Left renal cortex interstitium (tissue), 4 donors: Measurements from ENCODE around the gene AMPH. TPM values are rescaled to one million over a fixed set of nuclear protein-coding genes. Genes with fewer than 3 reads are reported as not detected.

Experiments used
- DNase-seq, 4 donors: peaks; one replicate each; pipeline ENCODE4 v3.0.0-alpha.2; 2013; ENCODE audit warnings: low read depth in 4 of 4, low spot score in 2 of 4, missing footprints in 1 of 4
- polyA plus RNA-seq, 4 donors: library from polyadenylated mRNA; unstranded; fragments of 120-200 nt; gene quantifications; one replicate each; pipeline ENCODE4 v1.2.1, GENCODE V29; 2013; ENCODE audit not compliant: insufficient read length in 4 of 4

The AMPH gene
- polyA plus RNA-seq, 4 donors, result 14.8 to 19.7 (median 16.4) TPM

DNA sequence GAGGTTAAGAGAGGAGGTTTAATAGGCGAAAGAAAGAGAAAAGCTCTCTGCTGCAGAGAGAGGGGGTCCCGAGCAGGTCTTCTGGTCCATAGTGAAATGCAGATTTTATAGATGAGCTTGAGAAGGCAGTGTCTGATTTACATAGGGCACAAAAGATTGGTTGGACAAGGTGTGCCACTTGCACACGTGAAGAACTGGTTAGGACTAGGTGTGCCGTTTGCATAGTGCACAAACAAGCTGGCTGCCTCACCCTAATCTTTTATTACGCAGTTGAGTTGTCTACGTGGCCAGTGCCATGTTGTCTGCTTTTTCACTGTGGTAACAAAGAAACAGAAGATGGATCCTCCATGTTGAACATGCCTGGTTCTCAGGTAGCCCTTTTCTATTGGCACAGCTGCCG, 82.6 kb downstream of the AMPH start:
- DNase-seq, result no peak

DNA sequence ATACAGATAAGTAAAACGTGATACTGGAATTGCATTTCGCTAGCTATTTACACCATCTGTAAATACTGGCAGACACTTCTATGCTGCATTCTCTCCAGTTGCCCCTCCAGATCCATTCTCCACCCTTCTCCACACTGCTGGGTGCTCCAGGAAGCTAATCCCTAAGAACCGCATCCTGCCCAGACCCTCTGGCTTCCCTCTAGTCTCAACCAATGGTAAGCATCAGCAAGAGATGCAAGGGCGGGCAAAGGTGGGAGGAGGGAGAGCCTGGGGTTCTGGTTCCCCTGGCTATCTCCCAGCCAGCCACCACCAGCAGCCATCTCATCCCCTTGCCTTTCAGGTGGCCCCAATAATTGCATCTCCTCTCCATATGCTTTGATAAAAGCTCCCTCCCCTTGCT, 84.4 kb downstream of the AMPH start:
- no peak for DNase-seq

DNA sequence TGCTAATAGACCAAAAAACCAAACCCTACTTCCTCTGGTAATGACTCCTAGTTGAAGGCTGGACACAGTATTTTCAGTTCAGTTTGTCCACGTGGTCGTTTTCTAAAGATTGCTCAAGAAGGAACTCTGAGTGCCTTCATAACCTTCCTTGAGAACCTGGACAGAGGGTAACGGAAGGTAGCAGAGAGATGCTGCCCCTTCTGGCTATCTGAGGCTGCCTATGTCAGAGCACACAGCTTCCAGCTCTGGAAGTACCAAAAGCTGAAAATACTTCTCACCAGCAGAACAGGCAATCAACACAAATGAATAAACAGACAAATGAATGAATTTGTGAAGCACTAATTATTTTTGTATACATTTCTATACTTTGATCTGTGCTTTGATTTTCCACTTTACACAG, 85.2 kb downstream of the AMPH start:
- no peak for DNase-seq

DNA sequence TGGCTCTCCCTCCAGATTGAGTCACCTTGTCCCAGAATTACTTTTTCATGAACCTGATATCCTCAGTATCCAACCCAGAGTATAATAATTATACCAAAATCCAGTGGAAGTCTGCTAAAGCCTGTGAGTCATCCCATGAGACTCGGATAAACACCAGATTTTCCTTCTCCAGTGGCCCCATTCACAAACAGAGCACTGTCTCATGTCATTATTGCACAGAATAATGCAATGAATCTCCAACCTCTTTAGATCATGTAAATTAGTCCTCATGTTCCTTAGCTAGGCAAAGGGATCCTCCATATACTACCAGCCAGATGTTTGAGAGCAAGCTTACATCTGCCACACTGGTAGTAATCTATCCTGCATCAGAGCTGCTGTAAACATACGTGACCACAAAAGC, 89.0 kb downstream of the AMPH start:
- DNase-seq, result no peak

DNA sequence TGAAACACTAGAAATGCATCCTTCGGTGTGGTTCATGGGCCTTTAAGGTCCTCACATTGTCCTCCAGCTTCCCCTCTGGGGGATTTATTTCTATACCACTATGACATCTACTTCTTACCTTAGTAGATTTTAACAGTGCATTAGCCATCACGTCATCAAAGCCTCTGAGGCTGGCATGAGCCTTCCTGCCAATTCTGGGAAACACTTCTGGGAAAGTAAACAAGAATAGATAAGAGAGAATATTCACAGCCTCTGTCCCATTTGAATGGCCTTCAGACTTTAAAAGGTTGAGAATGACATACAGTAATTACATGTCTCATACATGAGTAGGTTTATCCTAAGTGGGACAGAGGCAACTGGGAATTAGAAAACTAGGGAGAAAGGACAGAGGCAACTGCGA, 89.7 kb downstream of the AMPH start:
- no peak for DNase-seq

DNA sequence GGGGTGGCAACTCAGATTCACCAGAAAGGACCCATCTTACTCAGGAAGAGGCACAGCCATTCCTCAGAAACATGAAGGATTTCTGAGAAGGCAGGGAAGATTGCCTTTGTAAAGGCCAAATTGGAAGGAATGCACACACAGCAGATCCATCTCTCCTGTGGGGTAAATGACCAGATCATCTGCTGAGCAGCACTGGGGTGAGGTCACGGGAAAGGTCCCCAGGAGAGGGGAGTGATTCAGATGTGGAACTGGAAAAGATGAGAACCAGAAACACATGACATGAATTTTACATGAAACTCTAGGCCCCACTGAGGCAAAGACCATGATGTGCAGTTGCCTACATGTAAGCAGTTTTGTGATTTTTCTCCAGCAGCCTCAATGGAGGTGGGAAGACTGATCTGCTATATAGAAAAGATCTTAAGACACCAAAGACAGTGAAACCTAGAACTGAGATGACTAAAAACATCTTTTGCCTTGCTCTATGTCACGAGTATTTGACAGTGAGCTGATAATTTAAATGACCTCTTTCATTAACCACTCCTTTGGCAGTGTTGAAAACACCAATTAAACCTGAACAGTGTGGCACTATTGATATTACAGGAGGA, 91.6 kb downstream of the AMPH start:
- no peak for DNase-seq

DNA sequence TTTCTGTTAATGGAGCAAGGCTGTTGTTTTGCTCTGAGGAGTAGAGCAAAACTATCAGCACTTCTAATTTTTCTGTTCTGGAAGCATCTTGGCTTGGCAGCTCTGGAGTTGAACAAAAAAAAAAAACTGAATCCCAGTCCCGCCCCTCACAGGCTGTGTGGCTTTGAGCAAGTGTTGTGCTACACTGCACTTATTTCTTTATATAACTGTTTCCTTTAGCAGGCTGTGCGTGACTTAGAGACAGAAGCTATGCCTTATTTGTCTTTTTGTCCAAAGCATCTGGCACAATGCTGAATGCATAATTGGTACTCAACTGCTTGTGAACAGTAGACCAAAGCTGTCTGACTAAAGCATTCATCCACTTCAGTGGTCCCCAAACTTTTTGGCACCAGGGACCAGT, 96.1 kb downstream of the AMPH start:
- DNase-seq, result no peak

DNA sequence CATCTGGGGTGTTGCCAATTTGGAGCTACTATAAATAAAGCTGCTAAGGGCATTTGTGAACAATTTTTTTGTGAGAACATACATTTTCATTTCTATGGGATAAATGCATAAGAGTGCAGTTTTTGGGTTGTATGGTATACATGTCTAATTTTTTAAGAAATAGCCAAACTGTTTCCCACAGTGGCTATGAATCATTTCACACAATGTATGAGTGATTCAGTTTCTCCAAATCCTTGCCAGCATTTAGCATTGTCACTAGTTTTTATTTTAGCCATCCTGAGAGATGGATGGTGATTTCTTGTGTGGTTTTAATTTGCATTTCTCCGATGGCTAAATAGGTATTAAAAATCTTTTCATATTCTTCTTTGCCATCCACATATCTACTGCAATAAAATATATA, 105.3 kb downstream of the AMPH start:
- DNase-seq, result no peak

DNA sequence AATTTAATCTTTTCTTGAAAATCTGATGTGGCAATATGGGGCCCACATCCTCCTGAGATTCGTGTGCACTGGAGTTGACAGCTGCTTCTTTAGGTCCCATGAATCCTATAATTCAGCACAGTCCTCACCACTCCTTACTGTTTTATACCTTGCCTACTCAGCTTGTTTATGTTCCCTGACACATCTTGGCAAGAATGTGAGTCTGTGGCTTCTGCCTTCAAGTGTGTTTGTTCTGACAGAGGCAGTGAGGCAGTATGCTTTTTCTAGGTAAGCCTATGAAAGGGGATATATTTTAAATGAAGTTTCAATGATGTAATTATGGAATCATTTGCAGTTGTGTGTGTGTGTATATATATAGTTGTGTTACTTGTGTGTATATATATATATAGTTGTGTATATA, 106.4 kb downstream of the AMPH start:
- DNase-seq, result no peak

DNA sequence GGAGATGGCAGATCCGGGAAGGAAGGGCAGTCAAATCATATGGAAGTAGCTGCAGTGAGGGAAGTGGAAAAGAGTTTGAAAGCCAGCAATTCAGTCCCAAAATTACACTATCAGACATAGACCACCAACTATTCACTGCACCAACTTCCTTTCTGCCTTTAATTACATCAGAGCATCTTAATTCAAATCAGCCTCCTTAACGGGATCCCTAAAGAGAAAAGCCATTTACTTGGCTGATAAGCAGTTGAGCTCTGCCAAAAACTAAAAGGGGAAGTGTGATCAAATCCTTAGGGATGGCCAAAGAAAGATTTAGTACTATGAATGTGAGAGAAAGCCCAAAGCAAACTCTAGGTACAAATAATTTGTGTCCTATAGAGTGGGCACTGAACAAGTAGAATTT, 110.4 kb downstream of the AMPH start:
- DNase-seq, result no peak

DNA sequence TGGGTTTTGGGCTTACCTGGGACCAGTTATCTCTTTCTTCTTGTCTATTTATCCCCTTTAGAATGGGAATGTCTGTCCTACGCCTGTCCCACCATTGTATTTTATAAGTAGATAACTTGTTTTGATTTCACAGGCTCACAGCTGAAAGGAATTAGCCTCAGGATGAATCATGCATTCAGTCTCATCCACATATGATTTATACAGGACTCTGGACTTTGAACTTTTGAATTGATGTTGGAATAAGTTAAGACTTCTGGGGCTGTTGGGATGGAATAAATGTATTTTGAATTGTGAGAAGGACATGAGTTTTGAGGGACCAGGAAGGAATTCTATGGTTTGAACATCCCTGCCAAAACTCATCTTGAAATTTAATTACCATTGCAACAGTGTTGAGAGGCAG, 112.6 kb downstream of the AMPH start:
- no peak for DNase-seq

DNA sequence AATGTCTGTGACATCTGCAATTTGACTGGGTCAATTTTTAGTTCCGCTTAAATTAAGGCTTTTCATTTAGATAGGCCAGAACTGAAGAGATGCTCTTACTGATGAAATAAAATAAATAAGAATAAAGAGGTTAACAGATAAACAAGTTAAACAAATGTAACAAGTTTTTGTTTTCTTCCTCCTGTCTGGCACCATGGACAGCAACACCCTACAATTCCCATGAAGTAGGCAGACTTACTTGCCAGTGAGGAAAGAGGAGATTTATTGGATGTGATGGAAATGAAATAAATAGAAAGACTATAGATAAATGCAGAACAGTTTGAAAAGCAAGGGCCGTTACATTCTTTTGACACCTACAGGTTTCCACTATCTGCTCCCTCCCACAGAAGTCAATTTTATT, 118.5 kb downstream of the AMPH start:
- no peak for DNase-seq

DNA sequence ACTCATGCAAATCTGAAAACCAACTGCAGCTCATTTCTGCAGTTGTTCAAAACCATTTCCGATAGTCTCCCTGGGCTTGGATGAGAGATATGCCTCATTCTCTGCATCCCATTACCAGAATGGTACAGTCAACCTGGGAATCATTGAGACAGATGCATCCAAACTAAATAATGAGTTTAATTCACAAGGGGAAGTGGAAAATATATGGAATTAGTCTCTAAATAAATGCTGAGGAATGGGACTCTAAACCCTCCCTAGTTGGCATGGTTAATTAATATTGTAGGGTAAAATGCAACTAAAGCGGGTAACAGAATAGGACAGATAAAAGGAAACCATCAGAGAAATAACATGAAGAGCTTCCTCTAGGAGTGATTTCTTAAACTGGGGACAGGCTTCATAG, 118.9 kb downstream of the AMPH start:
- no peak for DNase-seq

DNA sequence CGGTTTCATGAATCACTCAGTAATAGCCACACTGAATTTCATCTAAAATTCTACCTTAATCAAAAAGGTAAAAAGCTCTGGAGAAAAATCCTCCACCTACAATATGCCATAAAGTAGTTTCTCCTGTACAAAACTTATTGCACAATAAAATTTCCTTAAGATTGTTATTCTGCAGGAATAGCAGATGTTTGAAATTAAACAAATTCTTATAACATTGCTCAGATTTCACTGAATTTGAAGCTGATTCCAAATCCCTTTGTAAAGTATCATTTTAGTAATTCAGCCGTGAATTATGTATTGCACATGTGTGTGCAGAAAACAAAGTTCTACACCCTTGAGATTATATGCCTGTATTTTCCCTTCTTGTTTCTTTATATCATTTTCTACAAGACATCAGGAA, 123.8 kb downstream of the AMPH start:
- DNase-seq, result no peak

DNA sequence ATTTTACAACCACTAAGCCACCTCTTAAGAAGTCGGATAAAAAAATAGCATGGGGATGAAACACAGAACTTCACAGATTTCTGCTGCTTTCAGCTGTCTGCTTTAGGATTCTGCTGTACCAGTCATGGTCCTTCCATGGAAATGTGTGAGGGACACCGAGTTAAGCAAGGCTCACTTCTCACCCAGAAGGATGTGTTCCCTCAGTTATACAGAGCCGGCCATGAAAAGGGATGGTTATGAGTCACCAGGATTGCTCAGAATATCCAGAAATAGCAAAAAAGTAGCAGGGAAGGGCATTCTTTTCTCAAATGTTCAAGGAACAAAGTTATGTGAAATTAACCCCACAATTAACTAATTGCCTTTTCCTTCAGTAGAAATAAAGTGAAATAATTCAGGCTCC, 124.4 kb downstream of the AMPH start:
- DNase-seq, result no peak

DNA sequence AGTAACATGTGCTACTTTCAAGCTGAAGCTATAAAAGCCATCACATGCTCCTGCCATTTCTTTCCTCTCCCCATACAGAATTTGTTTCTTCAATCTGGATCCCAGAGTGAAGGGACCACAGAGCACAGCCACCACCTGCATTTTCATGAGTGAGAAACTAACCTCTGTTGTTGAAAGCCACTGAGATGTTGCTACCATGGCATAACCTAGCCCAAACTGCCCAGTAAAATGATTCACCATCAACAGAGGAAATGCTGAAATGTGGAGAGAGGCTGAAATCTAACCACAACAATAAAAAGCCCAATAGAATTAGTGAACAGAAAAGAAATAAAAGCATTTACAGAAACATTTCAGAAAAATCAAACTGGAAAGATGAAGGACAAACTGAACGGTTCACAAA, 125.2 kb downstream of the AMPH start:
- no peak for DNase-seq

DNA sequence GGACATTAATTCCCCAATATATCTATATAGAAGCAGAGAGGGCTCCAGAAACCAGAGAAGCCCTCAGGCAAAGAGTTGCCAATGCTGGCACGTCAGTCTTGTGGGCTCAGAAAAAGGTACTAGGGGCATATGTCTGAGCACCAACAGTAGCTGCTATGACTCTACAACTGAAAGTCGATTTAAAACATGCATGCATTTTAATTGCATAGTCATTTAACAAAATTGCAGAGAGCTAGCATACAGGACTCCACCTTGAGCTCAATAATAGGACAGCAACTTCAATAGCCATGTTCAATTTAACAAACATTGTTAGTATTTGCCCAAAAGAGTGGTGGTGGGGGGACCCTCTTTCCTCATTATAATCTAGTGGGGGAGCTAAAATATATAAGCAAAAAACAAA, 126.5 kb downstream of the AMPH start:
- no peak for DNase-seq

DNA sequence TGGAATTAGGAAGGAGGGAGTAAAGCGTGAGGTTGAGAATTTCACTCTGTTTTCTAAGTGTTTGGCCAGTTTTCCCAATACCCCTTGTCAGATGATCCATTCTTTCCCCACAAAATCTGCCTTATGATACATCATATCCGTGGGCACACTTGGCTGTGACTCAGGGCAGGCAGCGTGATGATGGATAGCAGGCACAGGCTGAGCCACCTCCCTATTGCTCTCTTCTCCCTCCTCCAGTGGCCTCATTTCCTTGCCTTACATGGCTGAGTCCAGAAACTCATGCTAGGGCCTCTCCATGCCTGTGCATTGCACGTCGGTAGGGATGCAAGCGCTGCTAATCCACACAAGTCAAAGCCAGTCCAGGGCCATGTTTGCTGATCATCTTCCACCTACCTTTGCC, 128.3 kb downstream of the AMPH start:
- no peak for DNase-seq

DNA sequence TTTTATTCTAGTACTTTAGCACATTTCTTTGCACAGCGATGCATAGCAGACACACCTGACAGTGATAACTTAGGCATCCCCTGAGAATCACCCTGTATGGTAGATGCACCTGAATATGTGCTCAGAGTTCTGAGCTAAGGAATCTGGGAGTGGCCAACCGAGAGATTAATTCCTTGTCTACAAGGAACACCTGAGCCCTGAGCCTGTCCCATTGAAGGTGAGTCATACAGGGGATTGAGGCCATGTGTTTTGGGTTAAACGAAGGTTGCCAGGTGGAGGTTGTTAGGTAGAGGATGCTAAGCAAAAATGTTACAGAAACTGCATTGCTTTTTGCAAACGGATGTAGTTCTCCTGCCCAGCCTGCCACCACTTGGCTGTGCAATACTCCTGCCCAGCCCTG, 128.9 kb downstream of the AMPH start:
- no peak for DNase-seq

DNA sequence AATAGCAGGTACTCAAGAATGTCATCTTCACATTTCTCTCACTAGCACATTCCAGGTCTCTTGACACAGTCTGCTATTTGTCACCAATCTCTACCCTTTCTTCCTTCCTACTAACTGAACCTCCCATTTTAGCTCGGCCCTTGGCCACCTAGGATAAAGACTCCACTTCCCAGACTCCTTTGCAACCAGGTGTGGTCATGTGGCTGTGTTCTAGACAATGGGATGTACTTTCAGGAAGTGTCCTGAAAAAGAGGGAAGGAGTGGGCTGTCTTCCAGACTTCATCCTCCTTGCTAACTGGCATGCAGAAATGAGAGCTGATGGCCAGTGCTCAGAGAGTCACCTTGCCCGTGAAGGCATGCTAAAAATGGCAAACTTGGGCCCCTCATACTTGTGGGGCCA, 139.2 kb downstream of the AMPH start:
- no peak for DNase-seq

DNA sequence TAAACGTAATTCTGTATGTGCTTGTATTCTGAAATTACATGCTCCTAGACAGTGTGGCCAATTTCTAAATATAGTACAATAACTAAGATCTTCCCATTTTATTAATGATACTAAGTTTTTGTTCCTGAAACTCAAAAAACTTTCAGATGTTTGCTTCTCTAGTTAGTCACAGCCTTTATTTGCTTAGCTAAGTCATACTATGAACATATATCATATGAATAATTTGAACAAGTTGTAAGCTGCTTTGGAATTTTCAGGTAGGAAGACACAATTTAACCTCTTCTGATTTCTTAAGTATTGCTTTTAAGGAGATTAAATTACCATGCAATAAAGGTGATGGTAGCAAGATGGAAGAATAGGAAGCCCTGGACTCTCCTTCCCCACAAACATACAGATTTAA, 148.7 kb downstream of the AMPH start:
- no peak for DNase-seq

DNA sequence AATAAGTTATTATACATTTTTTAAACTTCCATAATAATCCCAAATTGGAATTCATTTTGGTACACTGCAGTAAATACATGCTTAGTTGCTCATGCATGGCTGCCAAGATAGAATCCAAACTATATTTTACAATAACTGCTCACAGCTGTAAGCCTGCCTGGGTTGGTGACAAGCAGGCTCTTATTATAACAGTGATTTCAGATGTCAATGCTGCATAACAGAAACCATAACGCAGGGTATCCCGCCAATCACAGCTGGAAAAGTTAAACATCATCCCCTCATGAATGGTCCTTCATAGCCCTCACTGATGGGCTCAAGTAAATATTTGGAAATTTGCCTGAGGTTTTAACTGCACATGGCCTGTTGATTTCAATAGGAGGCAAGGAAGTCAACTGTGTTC, 149.8 kb downstream of the AMPH start:
- DNase-seq, result no peak

DNA sequence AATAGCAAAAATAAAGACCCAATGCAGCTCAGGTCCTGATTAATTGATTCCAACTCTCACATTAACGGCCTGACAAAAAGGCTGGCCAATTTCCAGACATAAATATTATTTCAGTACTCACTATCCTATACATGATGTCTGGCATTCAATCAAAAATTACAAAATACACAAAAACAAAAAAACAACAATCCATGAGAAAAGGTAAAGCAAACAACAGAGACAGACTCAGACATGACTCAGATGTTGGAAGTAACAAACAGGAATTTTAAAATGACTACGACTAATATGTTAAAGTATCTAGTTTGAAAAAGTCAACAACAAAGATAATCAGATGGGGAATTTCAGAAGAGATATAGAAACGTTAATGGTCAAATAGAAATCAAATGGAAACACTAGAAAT, 152.8 kb downstream of the AMPH start:
- DNase-seq, result no peak

DNA sequence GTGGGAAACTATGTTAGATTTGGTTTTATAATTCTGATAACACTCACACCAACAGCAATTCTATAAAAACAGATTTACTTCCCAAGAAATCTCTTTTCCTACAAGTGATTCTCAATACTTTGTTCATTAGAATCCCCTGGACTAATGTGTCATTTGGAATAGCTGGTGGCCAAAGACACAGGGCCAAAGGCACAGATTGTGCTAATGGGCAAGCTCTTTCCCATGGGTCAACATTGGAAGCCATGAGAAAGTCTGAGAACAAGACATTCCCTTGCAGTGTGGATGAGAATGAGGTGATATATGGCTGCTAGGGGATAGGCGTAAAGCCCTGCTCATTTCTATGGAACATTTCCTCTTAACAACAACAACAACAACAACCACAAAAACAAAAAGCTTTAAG, 153.8 kb downstream of the AMPH start:
- DNase-seq, result no peak
